NT2/D1 (cell line): Measurements from ENCODE around the gene ABCD1.
"Not testable (repeated sequence)": the region's sequence is repeated elsewhere in the genome, so short reads cannot be mapped to it uniquely, and the experiment has no call there.

Source experiments
- SUZ12 ChIP-seq: IDR thresholded peaks from 2 replicates; pipeline ENCODE4 v1.6.1; 2011; ENCODE audit not compliant: insufficient read length, insufficient read depth; ENCODE audit errors: extremely low read depth
- YY1 ChIP-seq: IDR thresholded peaks from 2 replicates; pipeline ENCODE4 v1.6.1; 2011; ENCODE audit not compliant: insufficient read length, insufficient read depth
- ZNF274 ChIP-seq: IDR thresholded peaks from 2 replicates; pipeline ENCODE4 v1.6.1; 2011; ENCODE audit warnings: mild to moderate bottlenecking, low read depth, low read length

DNA sequence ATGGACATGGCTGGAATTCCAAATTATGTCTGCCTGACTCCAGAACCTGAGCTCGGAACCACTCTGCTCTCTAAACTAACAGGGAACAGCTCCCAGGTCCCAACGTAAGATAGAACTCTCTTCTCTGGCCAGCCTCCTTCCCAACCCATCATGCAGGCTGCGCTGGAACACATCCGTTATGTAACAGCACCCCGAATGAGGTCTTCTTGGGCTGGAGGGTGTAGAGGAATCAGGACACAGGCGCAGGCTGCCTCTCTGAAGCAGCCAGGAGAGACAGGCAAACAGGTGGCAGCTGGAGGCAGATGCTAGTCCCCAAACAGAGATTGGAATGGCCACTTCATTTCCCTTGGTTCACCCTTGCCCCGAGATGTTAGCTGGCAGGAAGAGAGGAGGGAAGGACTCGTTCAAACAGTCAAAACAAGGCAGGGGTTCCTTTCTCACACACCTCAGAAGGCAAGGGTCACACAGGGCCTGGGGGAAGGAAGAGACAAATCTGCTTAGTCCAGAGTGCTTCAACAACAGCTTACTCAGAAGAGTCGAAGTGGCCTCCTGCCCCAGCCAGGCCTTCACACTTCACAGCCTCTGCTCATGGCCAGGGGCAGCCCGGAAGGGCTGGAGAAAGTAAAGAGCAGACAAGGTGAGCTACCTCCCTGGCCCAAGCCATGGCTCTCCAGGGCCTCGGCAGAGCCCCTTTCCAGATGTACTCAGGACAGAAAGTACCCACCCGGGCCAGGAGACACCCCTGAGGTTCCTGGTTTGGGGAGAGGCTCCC is 19.8 kb upstream of the ABCD1 start:
- TF ChIP-seq YY1, SUZ12, ZNF274: not testable (repeated sequence)
